Measurements from ENCODE around the gene RETREG1.
"Not testable (repeated sequence)": the region's sequence is repeated elsewhere in the genome, so short reads cannot be mapped to it uniquely, and the experiment has no call there.

RETREG1 gene

GRCh38 chr5:16446993-16447392, 169.8 kb downstream of the RETREG1 start:
- no peak for DNase-seq

- no peak for DNase-seq
Measured at GRCh38 chr5:16437977-16438376, 178.8 kb downstream of the RETREG1 start.

GRCh38 chr5:16436065-16436682, 180.6 kb downstream of the RETREG1 start:
- DNase-seq: not testable (repeated sequence)

GRCh38 chr5:16431490-16431889, 185.3 kb downstream of the RETREG1 start:
- peak; percentile 62 for DNase-seq

- DNase-seq: no peak
Measured at GRCh38 chr5:16430349-16431089, 186.3 kb downstream of the RETREG1 start.

GRCh38 chr5:16428359-16428758, 188.4 kb downstream of the RETREG1 start:
- DNase-seq: no peak

- DNase-seq: no peak
Measured at GRCh38 chr5:16427587-16427986, 189.2 kb downstream of the RETREG1 start.

Measured in DMS153 (cell line).